GM21825 (cell line): ENCODE measurements around the gene WWC2.

ENCODE experiments used
- ATAC-seq: cut with Tn5 transposase; IDR thresholded peaks from one replicate; pipeline ENCODE4 v1.9.1; 2021; ENCODE audit warnings: mild to moderate bottlenecking, moderate library complexity; ENCODE audit not compliant: unreplicated experiment

WWC2 gene

GRCh38 chr4:183348706-183349659 is 249.9 kb downstream of the WWC2 start:
- ATAC-seq, result no peak

GRCh38 chr4:183349673-183350072 is 250.6 kb downstream of the WWC2 start:
- ATAC-seq, result no peak

- no peak for ATAC-seq
These were observed 251.4 kb downstream of the WWC2 start for GRCh38 chr4:183350317-183351071.

- no peak for ATAC-seq
These were observed 253.5 kb downstream of the WWC2 start for GRCh38 chr4:183352546-183352945.

GRCh38 chr4:183353557-183353956 is 254.5 kb downstream of the WWC2 start:
- ATAC-seq, result no peak

GRCh38 chr4:183354219-183354618 is 255.2 kb downstream of the WWC2 start:
- no peak for ATAC-seq

GRCh38 chr4:183355405-183355804 is 256.3 kb downstream of the WWC2 start:
- no peak for ATAC-seq

GRCh38 chr4:183356173-183356830 is 257.2 kb downstream of the WWC2 start:
- ATAC-seq, result no peak

- no peak for ATAC-seq
These were observed 258.0 kb downstream of the WWC2 start for GRCh38 chr4:183356931-183357675.

GRCh38 chr4:183358215-183358755 is 259.2 kb downstream of the WWC2 start:
- ATAC-seq, result no peak

GRCh38 chr4:183360161-183360919 is 261.3 kb downstream of the WWC2 start:
- no peak for ATAC-seq

GRCh38 chr4:183362036-183362435 is 263.0 kb downstream of the WWC2 start:
- no peak for ATAC-seq

GRCh38 chr4:183362916-183363542 is 264.0 kb downstream of the WWC2 start:
- no peak for ATAC-seq

- no peak for ATAC-seq
These were observed 265.0 kb downstream of the WWC2 start for GRCh38 chr4:183364025-183364424.

- ATAC-seq, result no peak
These were observed 267.3 kb downstream of the WWC2 start for GRCh38 chr4:183366206-183366835.

- no peak for ATAC-seq
These were observed 270.0 kb downstream of the WWC2 start for GRCh38 chr4:183369073-183369472.
